Endodermal cell (in vitro differentiated cells): ENCODE data around the gene SKAP1. TPM values are rescaled to one million over a fixed set of nuclear protein-coding genes. Genes with fewer than 3 reads are reported as not detected.
"Not testable (repeated sequence)": the region's sequence is repeated elsewhere in the genome, so short reads cannot be mapped to it uniquely, and the experiment has no call there.

Experiments used
- DNase-seq: peaks from one replicate; pipeline ENCODE4 v3.0.0-alpha.2; 2017
- H3K27ac ChIP-seq: 2 replicates; pipeline ENCODE4 v1.5.1; 2013; ENCODE audit warnings: mild to moderate bottlenecking, low read depth, low read length, moderate library complexity
- H3K27me3 ChIP-seq: 2 replicates; pipeline ENCODE4 v1.6.1; 2013; ENCODE audit warnings: mild to moderate bottlenecking, low read length, moderate library complexity; ENCODE audit not compliant: insufficient read depth, control insufficient read depth, poor library complexity, severe bottlenecking
- H3K36me3 ChIP-seq: 2 replicates; pipeline ENCODE4 v1.7.0; 2013; ENCODE audit warnings: mild to moderate bottlenecking, low read length, moderate library complexity; ENCODE audit not compliant: control insufficient read depth, insufficient read depth
- H3K4me1 ChIP-seq: one replicate; pipeline ENCODE4 v1.7.0; 2013; ENCODE audit warnings: low read length; ENCODE audit not compliant: control insufficient read depth, insufficient read depth
- H3K4me3 ChIP-seq: 2 replicates; pipeline ENCODE4 v1.5.1; 2013; ENCODE audit warnings: mild to moderate bottlenecking, low read length, moderate library complexity
- H3K9ac ChIP-seq: 2 replicates; pipeline ENCODE4 v1.6.1; 2013; ENCODE audit warnings: mild to moderate bottlenecking, low read length, moderate library complexity; ENCODE audit not compliant: poor library complexity, severe bottlenecking; ENCODE audit errors: extremely low read depth
- H3K9me3 ChIP-seq: 2 replicates; pipeline ENCODE4 v1.6.1; 2013; ENCODE audit warnings: mild to moderate bottlenecking, low read length, moderate library complexity; ENCODE audit not compliant: control insufficient read depth
- H3K27ac Mint-ChIP-seq: 2 replicates; pipeline ENCODE4 v1.8.0; 2020; ENCODE audit warnings: mixed read lengths
- H3K27me3 Mint-ChIP-seq: 2 replicates; pipeline ENCODE4 v1.8.0; 2021; ENCODE audit warnings: mild to moderate bottlenecking, mixed read lengths; ENCODE audit not compliant: insufficient read depth
- H3K36me3 Mint-ChIP-seq: 2 replicates; pipeline ENCODE4 v1.8.0; 2020; ENCODE audit warnings: low read depth, mixed read lengths
- H3K4me1 Mint-ChIP-seq: 2 replicates; pipeline ENCODE4 v1.8.0; 2020; ENCODE audit warnings: mixed read lengths
- H3K4me3 Mint-ChIP-seq: 2 replicates; pipeline ENCODE4 v1.8.0; 2020; ENCODE audit warnings: mild to moderate bottlenecking, moderate library complexity, mixed read lengths
- H3K9me3 Mint-ChIP-seq: 2 replicates; pipeline ENCODE4 v1.8.0; 2020; ENCODE audit warnings: mild to moderate bottlenecking, mixed read lengths
- CTCF ChIP-seq: fragments of 200-600 bp; sonication (generic); conservative IDR thresholded peaks from 2 replicates; pipeline ENCODE4 v1.5.0; 2021; ENCODE audit warnings: antibody characterized with exemption, mild to moderate bottlenecking
- WGBS, 2 experiments: methylation state at CpG; one replicate each; pipeline versions ENCODE4 v1.1.5 to v1.1.7; 2013; ENCODE audit warnings: missing lambda C conversion rate in 2 of 2, mixed read lengths in 1 of 2; ENCODE audit not compliant: insufficient coverage in 1 of 2, insufficient read length in 1 of 2; 5-methylcytosine and 5-hydroxymethylcytosine counted together
- total RNA-seq, 2 donors: library from RNA; stranded (reverse); fragmentation: NEBNext Ultra II Directional in 1 of 2; extraction: Animal tissue kit (Norgen Biotek cat#: 25700) in 1 of 2; gene quantifications; 2 replicates in 1 of 2; 3 replicates in 1 of 2; pipeline ENCODE4 v1.2.1, GENCODE V29; 2021

The SKAP1 gene
- total RNA-seq, 2 donors from 2014 or later = 0.31 to 0.53 TPM

- Mint-ChIP-seq H3K27ac (no peak overlapping the region), H3K9me3 (no peaks in the 10 kb centered on the region), H3K36me3 (no peaks in the 10 kb centered on the region), H3K4me1 (peaks cover 22% of the 10 kb centered on the region), H3K27me3 (no peaks in the 10 kb centered on the region), H3K4me3 (no peak overlapping the region)
- no peaks in the 10 kb centered on the region for H3K27me3 ChIP-seq
- no peak for TF ChIP-seq CTCF
- no peak overlapping the region for H3K9ac ChIP-seq
- DNase-seq = no peak
- no peaks in the 10 kb centered on the region for H3K36me3 ChIP-seq
- no peak overlapping the region for H3K4me3 ChIP-seq
- WGBS, 2 experiments = 40 to 82% methylated on average over 1 of the region's 1 CpG
- no peaks in the 10 kb centered on the region for H3K9me3 ChIP-seq
- H3K27ac ChIP-seq = no peak overlapping the region
- peaks cover 17% of the 10 kb centered on the region for H3K4me1 ChIP-seq
Observed at GRCh38 chr17:48247038-48247437, 183.0 kb downstream of the SKAP1 start.

- 79% methylated on average over 2 of the region's 2 CpGs; no CpG with 5 or more reads in 1 of the 2 experiments for WGBS, 2 experiments
- no peak overlapping the region for H3K27ac Mint-ChIP-seq
- no peak overlapping the region for H3K9ac ChIP-seq
- no peaks in the 10 kb centered on the region for H3K27me3 Mint-ChIP-seq
- TF ChIP-seq CTCF = no peak
- no peak overlapping the region for H3K4me3 Mint-ChIP-seq
- no peak overlapping the region for H3K4me3 ChIP-seq
- no peaks in the 10 kb centered on the region for H3K9me3 Mint-ChIP-seq
- H3K36me3 ChIP-seq = no peaks in the 10 kb centered on the region
- peaks cover 17% of the 10 kb centered on the region for H3K4me1 ChIP-seq
- no peak for DNase-seq
- H3K36me3 Mint-ChIP-seq = no peaks in the 10 kb centered on the region
- H3K27me3 ChIP-seq = no peaks in the 10 kb centered on the region
- no peaks in the 10 kb centered on the region for H3K9me3 ChIP-seq
- no peak overlapping the region for H3K27ac ChIP-seq
- H3K4me1 Mint-ChIP-seq = peaks cover 26% of the 10 kb centered on the region
Observed at GRCh38 chr17:48246612-48247011, 183.4 kb downstream of the SKAP1 start.

GRCh38 chr17:48245465-48246033, 184.5 kb downstream of the SKAP1 start:
- not testable (repeated sequence) for H3K9me3 ChIP-seq, H3K9me3 Mint-ChIP-seq, DNase-seq, H3K4me3 Mint-ChIP-seq, H3K9ac ChIP-seq, H3K27me3 Mint-ChIP-seq, H3K27ac ChIP-seq, H3K36me3 Mint-ChIP-seq, H3K27me3 ChIP-seq, H3K36me3 ChIP-seq, H3K27ac Mint-ChIP-seq, H3K4me3 ChIP-seq
- WGBS, 2 experiments = 82 to 94% methylated on average over 3 to 5 of the region's 5 CpGs
- peaks cover 19% of the 10 kb centered on the region for H3K4me1 ChIP-seq
- H3K4me1 Mint-ChIP-seq = peaks cover 33% of the 10 kb centered on the region

- H3K9me3 ChIP-seq = no peaks in the 10 kb centered on the region
- H3K27ac ChIP-seq = no peak overlapping the region
- no peak overlapping the region for H3K27ac Mint-ChIP-seq
- WGBS, 2 experiments = 95% methylated on average over 1 of the region's 1 CpG; no CpG with 5 or more reads in 1 of the 2 experiments
- H3K9me3 Mint-ChIP-seq = no peaks in the 10 kb centered on the region
- no peaks in the 10 kb centered on the region for H3K27me3 Mint-ChIP-seq
- TF ChIP-seq CTCF = no peak
- no peak for DNase-seq
- H3K9ac ChIP-seq = no peak overlapping the region
- H3K4me3 Mint-ChIP-seq = no peak overlapping the region
- peaks cover 33% of the 10 kb centered on the region for H3K4me1 Mint-ChIP-seq
- no peaks in the 10 kb centered on the region for H3K36me3 ChIP-seq
- H3K4me3 ChIP-seq = no peak overlapping the region
- no peaks in the 10 kb centered on the region for H3K36me3 Mint-ChIP-seq
- H3K4me1 ChIP-seq = peaks cover 19% of the 10 kb centered on the region
- no peaks in the 10 kb centered on the region for H3K27me3 ChIP-seq
Observed at GRCh38 chr17:48244814-48245213, 185.2 kb downstream of the SKAP1 start.
